Activated naive CD4-positive, alpha-beta T cell treated with anti-CD3 and anti-CD28 coated beads, Interleukin-2, amount 50 U/mL, for 24 hours (primary cell): ENCODE measurements around the gene NTMT2.
"Not testable (repeated sequence)": the region's sequence is repeated elsewhere in the genome, so short reads cannot be mapped to it uniquely, and the experiment has no call there.

Source experiments
- H3K27ac Mint-ChIP-seq: one replicate; pipeline ENCODE4 v1.8.0; 2021; ENCODE audit warnings: mild to moderate bottlenecking, mixed read lengths
- H3K27me3 Mint-ChIP-seq: one replicate; pipeline ENCODE4 v1.8.0; 2021; ENCODE audit warnings: mixed read lengths
- H3K36me3 Mint-ChIP-seq: one replicate; pipeline ENCODE4 v1.8.0; 2021; ENCODE audit warnings: mixed read lengths
- H3K4me1 Mint-ChIP-seq: one replicate; pipeline ENCODE4 v1.8.0; 2021; ENCODE audit warnings: mixed read lengths
- H3K4me3 Mint-ChIP-seq: one replicate; pipeline ENCODE4 v1.8.0; 2021; ENCODE audit warnings: mild to moderate bottlenecking, mixed read lengths
- H3K9me3 Mint-ChIP-seq: one replicate; pipeline ENCODE4 v1.8.0; 2021; ENCODE audit warnings: mixed read lengths

NTMT2 gene

DNA sequence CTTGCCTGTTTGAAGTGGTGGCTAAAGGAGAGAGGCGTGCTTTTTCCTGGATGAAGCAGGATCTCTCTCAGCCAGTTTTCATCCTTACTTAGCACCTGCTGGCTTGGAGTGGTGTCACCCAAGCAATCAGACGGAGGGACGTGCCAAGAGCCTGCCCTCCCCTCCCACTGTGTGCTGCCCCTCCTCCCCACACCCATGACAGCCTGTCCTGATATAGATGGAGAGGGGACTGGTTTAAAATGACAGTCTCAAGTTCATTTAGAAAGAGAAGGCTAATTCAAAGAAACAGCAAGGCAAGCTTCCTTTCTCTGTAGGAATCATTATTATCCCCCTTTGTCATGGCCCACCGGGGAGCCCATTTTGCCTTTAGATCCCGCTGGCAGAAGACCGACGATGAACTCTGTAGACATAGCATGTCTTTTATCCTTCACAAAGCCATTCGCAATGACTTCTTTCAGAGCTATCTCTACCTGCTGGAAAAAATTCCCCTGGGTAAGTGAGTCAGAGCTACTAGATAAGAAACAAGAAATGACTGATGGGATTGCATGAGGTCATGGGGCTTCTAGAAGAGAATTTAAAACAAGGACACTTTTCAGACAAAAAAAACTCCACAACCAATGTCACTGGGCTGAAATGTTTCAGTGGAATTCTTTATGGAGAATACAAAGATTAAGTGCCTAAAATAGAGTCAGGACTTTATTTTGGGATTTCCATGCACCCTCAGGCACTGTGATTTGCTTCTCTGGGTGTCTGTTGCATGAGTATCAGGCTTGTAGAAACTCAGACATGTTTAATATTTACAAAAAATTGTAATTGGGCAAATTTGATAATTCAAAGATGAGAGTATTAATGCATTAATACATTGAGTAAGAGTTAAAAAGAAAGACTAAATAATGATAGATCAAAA is at the start of gene NTMT2:
TSS of gene NTMT2 (plus strand) at position 190 of the 907 bp plus-strand sequence. CDS start at position 339, 149 bp downstream.
- H3K27ac Mint-ChIP-seq = no peak within 1 kb of the TSS
- H3K9me3 Mint-ChIP-seq = no peaks in the 10 kb centered on the region
- peaks cover 15% of the 10 kb centered on the region for H3K27me3 Mint-ChIP-seq
- no peaks in the 10 kb centered on the region for H3K36me3 Mint-ChIP-seq
- no peak within 1 kb of the TSS for H3K4me3 Mint-ChIP-seq
- H3K4me1 Mint-ChIP-seq = peaks cover 18% of the 10 kb centered on the region

- Mint-ChIP-seq H3K4me3 (no peak overlapping the region), H3K36me3 (peaks cover 2% of the 10 kb centered on the region), H3K27me3 (peaks cover 9% of the 10 kb centered on the region), H3K4me1 (no peaks in the 10 kb centered on the region), H3K9me3 (peaks cover 18% of the 10 kb centered on the region), H3K27ac (no peak overlapping the region)
Observed at GRCh38 chr1:170095976-170096748, 49.6 kb upstream of the NTMT2 start.

DNA sequence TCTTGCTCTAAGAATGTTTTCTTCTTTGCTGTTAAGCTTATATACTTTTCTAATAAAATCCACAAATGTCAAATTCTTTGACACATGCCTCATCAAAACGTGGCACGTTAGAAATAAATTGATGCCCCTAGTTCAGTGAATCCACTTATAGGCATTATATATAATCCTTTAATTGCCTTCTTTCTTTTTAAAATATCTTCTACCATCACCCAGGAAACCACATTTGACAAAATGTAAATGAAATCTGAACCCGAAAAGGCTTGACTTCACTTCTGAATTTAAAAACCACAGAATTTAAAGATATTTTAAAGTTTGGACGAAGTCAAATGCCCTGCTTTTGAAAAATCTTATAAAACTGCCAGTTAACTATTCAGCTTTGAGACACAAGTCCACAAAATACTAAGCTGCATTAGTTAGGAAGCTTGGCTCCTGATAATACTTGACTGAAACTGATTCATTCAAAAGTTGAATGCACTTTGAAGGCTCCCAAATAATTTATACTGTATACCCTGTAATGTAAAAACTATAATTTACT is 48.9 kb upstream of the NTMT2 start:
- Mint-ChIP-seq H3K4me1 (no peaks in the 10 kb centered on the region), H3K4me3 (no peak overlapping the region), H3K27ac (no peak overlapping the region)

GRCh38 chr1:170097449-170097948 is 48.3 kb upstream of the NTMT2 start:
- H3K27me3 Mint-ChIP-seq = peaks cover 9% of the 10 kb centered on the region
- H3K36me3 Mint-ChIP-seq = no peaks in the 10 kb centered on the region
- no peaks in the 10 kb centered on the region for H3K4me1 Mint-ChIP-seq
- H3K27ac Mint-ChIP-seq = no peak overlapping the region
- H3K4me3 Mint-ChIP-seq = no peak overlapping the region
- peaks cover 18% of the 10 kb centered on the region for H3K9me3 Mint-ChIP-seq

More for the DNA sequence above, 48.9 kb upstream of the NTMT2 start:
- no peaks in the 10 kb centered on the region for H3K36me3 Mint-ChIP-seq
- H3K9me3 Mint-ChIP-seq = peaks cover 18% of the 10 kb centered on the region
- H3K27me3 Mint-ChIP-seq = peaks cover 9% of the 10 kb centered on the region

DNA sequence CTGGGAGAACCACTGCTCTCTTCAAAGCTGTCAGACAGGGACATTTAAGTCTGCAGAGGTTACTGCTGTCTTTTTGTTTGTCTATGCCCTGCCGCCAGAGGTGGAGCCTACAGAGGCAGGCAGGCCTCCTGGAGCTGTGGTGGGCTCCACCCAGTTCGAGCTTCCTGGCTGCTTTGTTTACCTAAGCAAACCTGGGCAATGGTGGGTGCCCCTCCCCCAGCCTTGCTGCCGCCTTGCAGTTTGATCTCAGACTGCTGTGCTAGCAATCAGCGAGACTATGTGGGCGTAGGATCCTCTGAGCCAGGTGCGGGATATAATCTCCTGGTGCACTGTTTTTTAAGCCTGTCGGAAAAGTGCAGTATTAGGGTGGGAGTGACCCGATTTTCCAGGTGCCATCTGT is 32.6 kb upstream of the NTMT2 start:
- not testable (repeated sequence) for H3K9me3 Mint-ChIP-seq, H3K36me3 Mint-ChIP-seq, H3K4me3 Mint-ChIP-seq, H3K27ac Mint-ChIP-seq, H3K4me1 Mint-ChIP-seq
- H3K27me3 Mint-ChIP-seq = peaks cover 20% of the 10 kb centered on the region

DNA sequence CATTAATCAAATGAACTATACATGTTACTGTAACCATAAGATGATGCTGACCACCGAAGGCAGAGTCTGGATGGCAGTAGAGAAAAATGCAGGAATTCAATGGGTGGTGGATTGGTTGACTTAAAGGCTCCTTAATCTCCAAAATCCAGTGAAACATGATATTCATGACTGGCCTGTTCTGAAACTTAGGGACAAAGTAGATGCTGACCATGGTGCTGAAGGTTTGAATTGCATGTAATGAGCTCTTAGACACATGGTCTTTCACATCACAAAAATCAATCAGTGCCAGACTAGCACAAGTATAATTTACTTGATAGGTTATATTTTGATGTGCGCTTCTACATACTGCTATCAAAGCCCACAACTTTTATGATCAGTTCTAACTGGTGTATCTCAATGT is 30.9 kb upstream of the NTMT2 start:
- Mint-ChIP-seq H3K4me3 (no peak overlapping the region), H3K9me3 (peaks cover 5% of the 10 kb centered on the region), H3K36me3 (peaks cover 4% of the 10 kb centered on the region), H3K27ac (no peak overlapping the region), H3K4me1 (no peaks in the 10 kb centered on the region), H3K27me3 (peaks cover 23% of the 10 kb centered on the region)

DNA sequence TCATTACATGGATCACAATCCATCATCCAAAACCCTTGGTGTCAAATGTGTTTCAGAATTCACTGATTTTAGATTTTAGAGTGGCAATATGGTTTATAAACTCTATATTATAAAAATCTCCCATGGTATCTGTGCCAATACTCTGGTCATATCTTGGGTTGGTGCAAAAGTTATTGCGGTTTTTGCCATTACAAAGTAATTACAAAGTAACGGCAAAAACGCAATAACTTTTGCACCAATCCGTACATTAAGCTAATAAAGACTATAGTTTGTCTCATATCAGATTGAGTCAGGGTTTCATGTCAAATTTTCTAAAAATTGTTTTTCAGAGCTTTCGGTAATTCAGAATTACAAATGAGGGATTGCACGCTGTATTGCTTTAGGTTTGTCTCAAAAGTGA is 23.4 kb upstream of the NTMT2 start:
- Mint-ChIP-seq H3K9me3 (peaks cover 13% of the 10 kb centered on the region), H3K4me1 (no peaks in the 10 kb centered on the region), H3K4me3 (no peak overlapping the region), H3K27me3 (peaks cover 6% of the 10 kb centered on the region), H3K36me3 (no peaks in the 10 kb centered on the region), H3K27ac (no peak overlapping the region)

- no peaks in the 10 kb centered on the region for H3K36me3 Mint-ChIP-seq
- no peak overlapping the region for H3K4me3 Mint-ChIP-seq
- H3K27me3 Mint-ChIP-seq = peaks cover 1% of the 10 kb centered on the region
- no peaks in the 10 kb centered on the region for H3K4me1 Mint-ChIP-seq
- H3K27ac Mint-ChIP-seq = no peak overlapping the region
- peaks cover 13% of the 10 kb centered on the region for H3K9me3 Mint-ChIP-seq
Observed at GRCh38 chr1:170125269-170125668, 20.5 kb upstream of the NTMT2 start.

- Mint-ChIP-seq H3K9me3 (peaks cover 8% of the 10 kb centered on the region), H3K4me3 (no peak overlapping the region), H3K27ac (no peak overlapping the region), H3K27me3 (peaks cover 1% of the 10 kb centered on the region), H3K4me1 (no peaks in the 10 kb centered on the region), H3K36me3 (no peaks in the 10 kb centered on the region)
Observed at GRCh38 chr1:170126696-170127095, 19.1 kb upstream of the NTMT2 start.

- no peak overlapping the region for H3K27ac Mint-ChIP-seq
- H3K4me1 Mint-ChIP-seq = no peaks in the 10 kb centered on the region
- no peaks in the 10 kb centered on the region for H3K9me3 Mint-ChIP-seq
- H3K4me3 Mint-ChIP-seq = no peak overlapping the region
- H3K27me3 Mint-ChIP-seq = no peaks in the 10 kb centered on the region
- no peaks in the 10 kb centered on the region for H3K36me3 Mint-ChIP-seq
Observed at GRCh38 chr1:170131450-170131849, 14.3 kb upstream of the NTMT2 start.

GRCh38 chr1:170131984-170132383 is 13.8 kb upstream of the NTMT2 start:
- Mint-ChIP-seq H3K27ac (no peak overlapping the region), H3K36me3 (no peaks in the 10 kb centered on the region), H3K4me1 (no peaks in the 10 kb centered on the region), H3K27me3 (no peaks in the 10 kb centered on the region), H3K9me3 (no peaks in the 10 kb centered on the region), H3K4me3 (no peak overlapping the region)

DNA sequence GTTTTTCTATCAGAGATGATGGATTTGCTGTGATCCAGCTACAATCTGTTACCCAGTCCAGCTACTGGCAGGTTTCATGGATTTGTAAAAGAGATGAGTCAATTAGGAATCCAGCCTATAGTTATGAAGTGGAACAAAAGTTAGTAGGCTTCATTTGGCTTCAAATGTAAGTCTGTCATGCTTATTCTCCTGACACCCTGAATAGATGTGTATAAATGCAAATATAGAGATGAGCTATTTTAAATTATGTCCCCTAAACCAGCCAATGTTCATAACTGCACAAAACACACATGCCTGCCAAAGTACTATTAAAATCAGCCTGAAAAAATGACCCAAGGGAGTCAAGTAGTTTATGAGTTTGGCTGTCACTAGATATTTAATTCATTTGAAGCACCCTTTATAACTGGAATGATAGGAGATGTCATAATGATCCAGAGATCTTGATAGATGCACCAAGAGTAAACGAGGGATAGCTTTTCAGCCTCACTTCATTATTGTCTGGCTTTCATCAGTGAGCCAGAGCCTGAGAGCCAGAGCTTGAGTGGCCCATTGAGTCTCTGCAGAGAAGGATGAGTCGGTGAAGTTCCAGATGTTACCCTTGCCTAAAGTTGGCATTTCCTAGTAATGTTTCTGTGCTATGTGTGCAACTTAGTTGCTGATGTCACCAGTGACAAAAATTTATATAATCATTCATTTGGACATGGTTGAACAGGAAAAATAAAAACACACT is 11.8 kb upstream of the NTMT2 start:
- peaks cover 2% of the 10 kb centered on the region for H3K27me3 Mint-ChIP-seq
- H3K4me1 Mint-ChIP-seq = no peaks in the 10 kb centered on the region
- H3K36me3 Mint-ChIP-seq = no peaks in the 10 kb centered on the region
- H3K27ac Mint-ChIP-seq = no peak overlapping the region
- no peak overlapping the region for H3K4me3 Mint-ChIP-seq
- no peaks in the 10 kb centered on the region for H3K9me3 Mint-ChIP-seq

DNA sequence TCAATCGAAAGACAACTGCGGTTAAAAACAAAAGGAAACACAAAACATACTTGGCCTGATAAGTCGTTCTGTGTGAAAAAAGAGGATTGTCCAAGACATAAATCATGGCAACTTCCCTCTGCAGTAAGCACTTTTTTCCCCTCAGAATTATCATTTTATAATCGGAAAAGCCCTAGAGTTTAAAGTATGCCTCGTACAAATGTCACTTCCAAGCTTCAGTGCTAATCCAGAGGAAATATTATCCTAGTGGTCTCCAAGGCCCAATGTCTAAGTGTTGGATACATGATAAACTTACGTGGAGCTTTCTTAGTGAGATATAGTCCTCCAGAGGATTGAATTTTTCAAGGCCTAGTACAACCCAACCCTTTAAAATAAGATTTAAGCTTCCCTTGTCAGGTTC is 11.2 kb upstream of the NTMT2 start:
- no peak overlapping the region for H3K27ac Mint-ChIP-seq
- H3K4me1 Mint-ChIP-seq = no peaks in the 10 kb centered on the region
- H3K36me3 Mint-ChIP-seq = no peaks in the 10 kb centered on the region
- no peaks in the 10 kb centered on the region for H3K9me3 Mint-ChIP-seq
- no peak overlapping the region for H3K4me3 Mint-ChIP-seq
- peaks cover 2% of the 10 kb centered on the region for H3K27me3 Mint-ChIP-seq

- no peak overlapping the region for H3K4me3 Mint-ChIP-seq
- no peaks in the 10 kb centered on the region for H3K36me3 Mint-ChIP-seq
- H3K9me3 Mint-ChIP-seq = no peaks in the 10 kb centered on the region
- H3K4me1 Mint-ChIP-seq = no peaks in the 10 kb centered on the region
- H3K27me3 Mint-ChIP-seq = peaks cover 8% of the 10 kb centered on the region
- H3K27ac Mint-ChIP-seq = no peak overlapping the region
Observed at GRCh38 chr1:170140371-170140770, 5.4 kb upstream of the NTMT2 start.

- Mint-ChIP-seq H3K4me1 (peaks cover 18% of the 10 kb centered on the region), H3K27me3 (peaks cover 15% of the 10 kb centered on the region), H3K27ac (no peak overlapping the region), H3K9me3 (no peaks in the 10 kb centered on the region), H3K4me3 (no peak overlapping the region), H3K36me3 (no peaks in the 10 kb centered on the region)
Observed at GRCh38 chr1:170145061-170145460, 698 bp upstream of the NTMT2 start.
